ENCODE data around the gene RPS16.

GRCh38 chr19:39434123-39435076, 1.3 kb downstream of the RPS16 start:
- no peak for TF ChIP-seq SP1 (IDR thresholded peaks at IDR 0.05)
- TF ChIP-seq FOXK2 (IDR thresholded peaks at IDR 0.05): no peak
- no peak for TF ChIP-seq ARNT (IDR thresholded peaks at IDR 0.05)
- no peak for TF ChIP-seq BHLHE40 (IDR thresholded peaks at IDR 0.05; ENCODE audit: borderline replicate concordance)
- no peak for TF ChIP-seq PKNOX1 (IDR thresholded peaks at IDR 0.05)
- no peak for TF ChIP-seq SUZ12 (IDR thresholded peaks at IDR 0.05)
- no peak for TF ChIP-seq LEF1 (IDR thresholded peaks at IDR 0.05; ENCODE audit: borderline replicate concordance)
- no peak for TF ChIP-seq ZNF384 (IDR thresholded peaks at IDR 0.05)

Measured in HEK293T (cell line).